Mucosa of descending colon (tissue), 3 donors: ENCODE measurements around the gene TSPAN18. TPM values are rescaled to one million over a fixed set of nuclear protein-coding genes. Genes with fewer than 3 reads are reported as not detected.

Source experiments
- ATAC-seq: fragments of 200-7000 bp; cut with Tn5 transposase; one replicate; pipeline ENCODE4 v1.9.1; 2020; ENCODE audit warnings: mild to moderate bottlenecking, moderate library complexity
- DNase-seq, 3 donors: peaks; one replicate each; pipeline ENCODE4 v3.0.0-alpha.2; 2020
- H3K36me3 ChIP-seq: fragments of 200-600 bp; one replicate; pipeline ENCODE4 v1.8.0; 2021; ENCODE audit warnings: low read depth, mild to moderate bottlenecking
- H3K4me1 ChIP-seq: fragments of 200-600 bp; one replicate; pipeline ENCODE4 v1.8.0; 2021; ENCODE audit warnings: low read depth, mild to moderate bottlenecking
- H3K4me3 ChIP-seq: fragments of 200-600 bp; one replicate; pipeline ENCODE4 v1.8.0; 2021; ENCODE audit warnings: mild to moderate bottlenecking
- H3K9me3 ChIP-seq: fragments of 200-600 bp; one replicate; pipeline ENCODE4 v1.8.0; 2021; ENCODE audit warnings: mild to moderate bottlenecking
- CTCF ChIP-seq: fragments of 200-600 bp; IDR thresholded peaks from one replicate; pipeline ENCODE4 v1.8.0; 2022; ENCODE audit warnings: antibody characterized with exemption, mild to moderate bottlenecking
- intact Hi-C, 2 donors: fragments of 100-400 bp; cut with DNase I in 1 of 2; cut with micrococcal nuclease in 1 of 2; formaldehyde crosslinking; loops; one replicate each; pipeline versions ENCODE4 v1.11.0 to v1.11.1; 2022; cut with DNase I, micrococcal nuclease
- total RNA-seq, 3 donors: library from RNA; stranded (reverse); fragmentation: NEBNext Ultra II Directional in 2 of 3; extraction: Animal tissue kit (Norgen Biotek cat#: 25700) in 2 of 3; gene quantifications; one replicate each; pipeline versions ENCODE4 v1.2.1 to v1.2.4, GENCODE V29; 2021 to 2023
- donor health status: DM: no; HTN: no; CAD: no; lungs with moderate emphysema.
- donor health status: DM: no; HTN: no; CAD: no.
- donor health status: DM: no; HTN: yes; CAD: no.

TSPAN18 gene
- total RNA-seq, 3 donors from 2014 or later: 3.6 to 63.2 (median 8.5) TPM

GRCh38 chr11:44761551-44761961, 34.8 kb downstream of the TSPAN18 start:
- Histone ChIP-seq H3K4me3 (no peak overlapping the region), H3K4me1 (no peaks in the 10 kb centered on the region), H3K36me3 (no peaks in the 10 kb centered on the region), H3K9me3 (peaks cover 3% of the 10 kb centered on the region)
- no peak for DNase-seq
- ATAC-seq: peak; percentile 40
- intact Hi-C loops: no loop called here
- no peak for TF ChIP-seq CTCF

DNA sequence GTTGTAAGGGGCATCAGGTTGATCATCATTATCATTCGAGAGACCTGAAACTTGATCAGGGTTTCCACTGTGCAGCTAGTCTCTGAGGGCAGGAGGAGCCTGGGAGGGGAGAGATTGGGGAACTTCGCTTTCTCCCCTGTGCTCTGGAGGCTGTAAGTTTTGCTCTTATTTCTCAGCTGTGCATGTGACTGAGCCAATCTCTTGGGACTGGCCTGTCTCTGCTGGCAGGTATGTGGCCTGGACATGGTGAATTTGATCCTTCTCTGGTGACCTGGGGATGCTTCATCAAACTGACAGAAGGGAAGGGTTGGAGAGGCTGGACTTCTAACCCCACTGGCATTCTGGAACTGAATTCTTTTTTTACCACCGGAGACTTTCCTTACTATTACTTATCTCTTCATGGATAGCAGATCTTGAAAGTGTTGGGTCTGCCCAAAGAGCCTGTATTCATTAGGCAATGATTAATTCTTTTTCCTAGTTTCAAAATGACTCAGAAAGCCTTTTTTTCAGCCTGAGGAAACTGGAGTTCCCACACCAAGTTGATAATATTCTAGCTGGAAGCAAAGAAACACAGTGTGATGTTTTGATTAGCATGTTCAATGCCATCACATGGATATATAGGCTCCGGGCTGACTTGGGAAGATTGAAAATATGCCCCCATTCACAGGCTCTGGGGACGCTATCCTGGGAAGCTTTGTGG, 36.5 kb downstream of the TSPAN18 start:
- ATAC-seq (no peak), DNase-seq (no peak)
- Histone ChIP-seq H3K4me3 (no peak overlapping the region), H3K4me1 (no peaks in the 10 kb centered on the region), H3K36me3 (no peaks in the 10 kb centered on the region), H3K9me3 (no peaks in the 10 kb centered on the region)
- no peak for TF ChIP-seq CTCF
- intact Hi-C loops: no loop called here

DNA sequence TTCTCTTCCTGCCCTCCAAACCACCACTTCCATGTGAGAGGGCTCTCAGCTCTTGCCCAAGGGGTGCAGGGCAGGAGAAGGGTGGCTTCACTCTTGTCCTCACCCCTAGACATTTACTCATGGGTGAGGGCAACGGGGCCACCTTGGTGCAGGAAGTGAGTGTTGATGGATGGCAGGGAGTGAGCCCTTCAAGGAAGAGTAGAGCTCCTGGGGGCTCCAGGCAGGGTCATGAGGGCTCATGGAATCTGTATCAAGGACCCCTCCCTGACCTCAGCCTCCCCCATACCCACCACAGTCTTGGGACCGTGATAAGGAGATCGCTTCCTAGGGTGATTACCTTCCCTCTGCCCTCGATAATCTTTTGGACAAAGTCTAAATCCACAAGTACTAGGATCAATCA, 37.8 kb downstream of the TSPAN18 start:
- Histone ChIP-seq H3K36me3 (no peaks in the 10 kb centered on the region), H3K4me1 (no peaks in the 10 kb centered on the region), H3K9me3 (no peaks in the 10 kb centered on the region), H3K4me3 (no peak overlapping the region)
- no peak for TF ChIP-seq CTCF
- no peak for ATAC-seq
- no peak for DNase-seq
- intact Hi-C loops: no loop called here

DNA sequence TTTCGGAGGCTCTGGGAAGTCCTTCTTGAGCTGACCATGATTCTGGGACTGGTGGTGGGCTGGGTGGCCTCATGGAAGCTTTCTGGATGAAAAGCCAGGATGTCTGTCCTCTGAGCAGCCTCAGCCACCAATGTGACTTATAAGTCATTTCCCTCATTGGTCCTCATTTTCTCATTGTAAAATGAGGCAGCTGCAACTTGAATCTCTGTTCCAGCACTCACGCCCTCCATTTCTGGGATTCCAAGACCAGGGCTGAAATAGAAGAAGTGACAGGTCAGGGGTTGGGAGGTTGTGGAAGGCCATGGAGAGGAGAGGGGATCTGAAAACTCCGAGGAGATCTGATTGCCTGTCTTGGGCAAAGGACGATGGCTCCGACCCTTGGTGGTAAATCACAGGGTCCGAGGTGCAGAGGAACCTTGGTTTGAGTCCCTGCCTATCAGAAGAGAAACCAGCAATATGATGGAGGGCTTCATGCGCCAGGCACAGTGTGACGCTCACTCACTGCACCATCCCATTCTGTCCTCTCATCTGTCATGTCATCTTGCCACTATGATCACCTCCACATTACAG, 38.3 kb downstream of the TSPAN18 start:
- DNase-seq (no peak), ATAC-seq (no peak)
- TF ChIP-seq CTCF: no peak
- H3K9me3 ChIP-seq: no peaks in the 10 kb centered on the region
- intact Hi-C loops: no loop called here
- H3K4me1 ChIP-seq: no peaks in the 10 kb centered on the region
- H3K4me3 ChIP-seq: no peak overlapping the region
- H3K36me3 ChIP-seq: no peaks in the 10 kb centered on the region

DNA sequence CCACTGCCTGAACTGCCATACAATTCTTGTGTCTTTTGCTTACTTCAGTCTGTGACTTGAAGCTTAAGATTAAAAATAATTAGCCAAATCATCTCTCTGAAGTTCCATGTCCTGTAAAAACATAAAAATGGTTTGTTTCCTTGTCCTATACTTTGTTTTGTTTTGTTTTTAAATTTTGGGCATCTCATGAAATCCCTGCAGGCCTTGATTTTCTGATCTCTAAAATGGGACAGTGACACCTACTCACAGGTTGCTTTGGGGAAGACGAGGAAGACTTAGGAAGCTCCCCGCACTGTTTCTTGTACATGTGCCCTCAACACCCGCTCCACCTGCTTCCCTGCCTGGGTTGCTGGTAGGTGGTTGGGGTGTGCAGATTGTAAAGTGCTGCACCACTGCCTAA, 38.9 kb downstream of the TSPAN18 start:
- no peak for TF ChIP-seq CTCF
- no peaks in the 10 kb centered on the region for H3K9me3 ChIP-seq
- no peak for DNase-seq
- no peak overlapping the region for H3K4me3 ChIP-seq
- no peaks in the 10 kb centered on the region for H3K36me3 ChIP-seq
- ATAC-seq: no peak
- no peaks in the 10 kb centered on the region for H3K4me1 ChIP-seq
- intact Hi-C loops: no loop called here
